Activated T-cell treated with anti-CD3 and anti-CD28 coated beads, Interleukin-2, amount 50 U/mL, for 48 hours (primary cell): ENCODE data around the gene MYLK4.

ENCODE experiments used
- DNase-seq, 2 experiments: peaks; one replicate each; pipeline ENCODE4 v3.0.0-alpha.2; 2020

The MYLK4 gene

GRCh38 chr6:2775003-2775402, 24.3 kb upstream of the MYLK4 start:
- DNase-seq: no peak

DNA sequence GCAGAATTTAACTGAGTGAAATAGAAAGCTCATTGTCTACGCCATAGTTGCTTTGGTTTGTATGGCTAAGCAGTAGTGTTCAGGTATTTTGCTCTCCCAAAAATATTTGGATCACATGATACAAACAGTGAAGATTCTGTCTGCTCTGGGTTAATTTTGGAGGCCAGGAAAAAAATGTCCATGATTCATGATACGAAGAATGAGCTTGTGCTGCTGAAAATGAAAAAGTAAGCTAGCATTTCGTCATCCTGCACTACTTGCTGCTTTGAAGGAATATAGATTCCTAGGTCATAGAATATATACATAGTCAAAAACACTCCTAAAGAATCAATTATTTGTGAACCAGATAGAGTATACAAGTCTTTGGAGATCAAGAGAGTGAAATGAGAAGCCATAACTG, 22.7 kb upstream of the MYLK4 start:
- no peak for DNase-seq

DNA sequence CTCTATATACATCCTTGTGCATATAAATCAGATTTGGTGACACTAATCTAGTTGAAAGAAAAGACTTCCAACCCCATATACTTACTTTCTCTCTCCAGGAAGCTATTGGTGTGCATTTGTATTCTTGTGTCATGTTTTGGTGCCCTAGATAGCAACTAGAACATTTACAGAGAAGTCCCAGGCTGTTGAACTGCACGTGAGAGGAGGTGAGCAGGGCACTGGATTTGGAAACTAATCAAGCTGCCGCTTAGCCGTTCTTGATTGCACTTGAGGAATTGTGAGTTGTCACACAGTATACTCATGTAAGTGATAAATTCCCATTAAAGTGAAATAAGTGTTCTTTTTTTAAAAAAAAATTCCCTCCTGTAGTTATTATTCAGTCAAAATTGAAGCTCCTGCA, 22.1 kb upstream of the MYLK4 start:
- no peak for DNase-seq

DNA sequence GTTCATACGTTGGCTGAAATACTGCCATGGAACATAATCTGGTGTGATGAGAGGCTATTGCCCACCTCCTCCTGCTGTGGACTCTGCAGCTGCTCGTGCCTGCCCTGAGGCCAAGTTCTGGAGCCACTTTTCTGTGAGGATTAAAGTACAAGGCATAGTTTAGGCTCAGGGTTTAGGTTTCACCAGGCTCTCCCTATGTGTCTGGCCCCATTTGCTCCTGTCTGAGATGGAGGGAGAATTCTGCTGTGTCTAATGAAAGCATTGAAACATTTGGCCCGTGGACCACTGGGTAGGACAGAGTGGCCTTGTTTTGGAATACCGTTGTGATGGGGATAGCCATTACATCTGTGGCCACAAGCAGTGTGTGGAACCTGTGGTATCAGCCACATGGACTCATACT, 20.4 kb upstream of the MYLK4 start:
- no peak for DNase-seq

DNA sequence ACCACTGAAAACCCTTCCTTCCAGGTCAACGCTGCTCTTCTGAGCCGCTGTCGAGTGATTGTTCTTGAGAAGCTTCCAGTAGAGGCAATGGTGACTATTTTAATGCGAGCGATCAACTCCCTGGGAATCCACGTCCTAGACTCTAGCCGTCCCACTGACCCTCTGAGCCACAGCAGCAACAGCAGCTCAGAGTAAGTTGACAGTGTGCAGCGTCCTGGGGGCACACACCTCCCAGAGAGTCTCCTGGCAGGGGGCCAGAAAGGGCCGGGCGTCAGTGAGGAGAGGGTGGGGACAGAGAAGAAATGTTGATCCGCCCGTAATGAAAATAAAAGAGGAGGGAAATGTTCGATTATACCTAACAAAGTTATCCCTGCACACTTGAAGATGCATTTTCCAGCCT, 19.4 kb upstream of the MYLK4 start:
- no peak for DNase-seq

- DNase-seq: no peak
Observed at GRCh38 chr6:2768696-2769095, 18.0 kb upstream of the MYLK4 start.

- no peak for DNase-seq
Observed at GRCh38 chr6:2767657-2768524, 17.2 kb upstream of the MYLK4 start.

DNA sequence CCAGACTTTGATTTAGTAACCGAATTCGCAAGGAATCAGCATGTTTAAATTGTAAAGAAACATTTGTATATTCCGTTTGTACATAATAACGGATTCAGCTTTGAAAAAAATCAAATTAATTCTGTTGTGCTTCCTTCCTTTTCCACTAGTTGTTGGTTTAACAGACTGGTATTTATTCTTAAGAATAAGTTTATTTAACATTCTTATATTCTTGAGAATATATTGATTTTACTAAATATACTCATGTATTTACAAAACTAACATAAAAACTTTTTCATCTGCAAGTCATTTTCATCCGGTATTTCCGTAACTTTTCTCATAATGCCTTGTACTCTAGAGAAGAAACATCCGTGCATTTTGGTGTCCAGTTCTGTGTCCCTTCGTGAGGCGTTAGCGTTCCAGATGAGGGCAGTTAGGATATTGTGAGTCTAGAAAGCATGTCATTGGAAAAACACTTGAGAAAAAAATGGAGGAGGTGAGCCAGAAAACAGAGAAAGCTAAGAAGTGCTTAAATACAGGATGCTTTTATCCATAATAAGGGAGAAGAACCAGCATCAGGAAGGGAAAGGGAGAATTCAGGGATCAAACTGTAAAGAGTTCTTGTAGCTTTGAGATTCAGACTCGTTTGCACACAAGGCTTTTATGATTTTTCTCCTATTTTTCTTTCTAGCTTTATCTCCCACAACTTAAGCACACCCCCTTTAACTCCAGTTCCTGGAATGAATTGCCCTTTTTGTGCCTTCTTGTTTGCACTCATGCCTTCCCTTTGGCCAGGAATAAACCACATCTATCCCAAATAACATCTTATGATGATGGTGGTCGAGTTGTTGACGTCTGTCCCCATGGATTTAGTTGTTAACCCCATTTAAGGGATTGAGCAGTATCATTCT, 16.3 kb upstream of the MYLK4 start:
- DNase-seq: no peak

DNA sequence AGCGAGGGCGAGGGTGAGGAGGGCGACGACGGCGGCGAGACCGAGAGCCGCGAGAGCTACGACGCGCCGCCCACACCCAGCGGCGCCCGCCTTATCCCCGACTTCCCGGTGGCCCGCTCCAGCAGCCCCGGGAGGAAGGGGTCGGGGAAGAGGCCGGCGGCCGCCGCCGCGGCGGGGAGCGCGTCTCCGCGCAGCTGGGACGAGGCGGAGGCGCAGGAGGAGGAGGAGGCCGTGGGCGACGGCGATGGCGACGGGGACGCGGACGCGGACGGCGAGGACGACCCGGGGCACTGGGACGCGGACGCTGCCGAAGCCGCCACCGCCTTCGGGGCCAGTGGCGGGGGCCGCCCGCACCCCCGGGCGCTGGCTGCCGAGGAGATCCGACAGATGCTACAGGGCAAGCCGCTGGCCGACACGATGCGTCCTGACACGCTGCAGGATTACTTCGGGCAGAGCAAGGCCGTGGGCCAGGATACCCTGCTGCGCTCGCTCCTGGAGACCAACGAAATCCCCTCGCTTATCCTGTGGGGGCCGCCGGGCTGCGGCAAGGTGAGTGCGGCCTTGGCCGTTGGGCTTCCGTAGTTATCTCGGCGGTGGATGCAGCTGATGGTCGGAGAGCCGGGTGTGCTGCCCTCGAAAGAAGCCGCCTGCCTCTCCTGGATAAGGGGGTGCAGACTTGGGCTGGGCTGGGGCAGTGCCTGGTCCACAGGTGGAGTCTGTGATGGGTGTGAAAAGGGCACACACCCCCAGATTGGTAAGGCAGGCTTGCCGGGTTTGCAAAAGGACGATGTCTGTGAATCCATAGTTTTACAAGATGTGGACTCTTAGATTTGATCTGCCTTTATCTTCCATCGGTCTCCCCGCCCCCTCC, 15.4 kb upstream of the MYLK4 start:
- DNase-seq: peak; percentile 51 to 65

DNA sequence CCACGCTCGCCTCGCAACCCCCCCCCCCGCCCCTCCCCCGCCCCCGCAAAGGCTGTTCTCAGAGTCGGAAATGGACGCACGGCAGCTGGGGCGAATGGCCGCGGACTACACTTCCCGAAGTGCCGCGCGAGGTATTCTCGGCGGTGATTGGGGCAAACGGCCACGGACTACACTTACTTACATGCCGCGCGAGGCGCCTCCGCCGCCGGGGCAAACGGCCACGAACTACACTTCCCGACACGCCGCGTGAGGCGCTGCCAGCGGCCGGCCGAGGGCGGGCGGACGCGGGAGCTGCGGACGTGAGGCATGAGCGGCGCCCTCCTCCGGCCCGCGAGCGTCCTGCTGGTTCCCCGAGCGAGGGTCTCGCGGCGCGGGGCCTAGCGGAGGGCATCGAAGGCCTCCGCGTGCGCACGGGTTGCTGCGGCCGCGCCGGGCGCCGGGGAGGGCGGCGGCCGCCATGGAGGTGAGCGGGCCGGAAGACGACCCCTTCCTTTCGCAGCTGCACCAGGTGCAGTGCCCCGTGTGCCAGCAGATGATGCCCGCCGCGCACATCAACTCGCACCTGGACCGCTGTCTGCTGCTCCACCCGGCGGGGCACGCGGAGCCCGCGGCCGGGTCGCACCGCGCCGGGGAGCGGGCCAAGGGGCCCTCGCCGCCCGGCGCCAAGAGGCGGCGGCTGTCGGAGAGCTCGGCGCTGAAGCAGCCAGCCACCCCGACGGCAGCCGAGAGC, 14.6 kb upstream of the MYLK4 start, which contains the start of gene WRNIP1:
WRNIP1 (plus strand) TSS at position 228 of the 730 bp plus-strand sequence; CDS start at position 458, 230 bp downstream.
- peak; percentile 96 to 98 for DNase-seq

DNA sequence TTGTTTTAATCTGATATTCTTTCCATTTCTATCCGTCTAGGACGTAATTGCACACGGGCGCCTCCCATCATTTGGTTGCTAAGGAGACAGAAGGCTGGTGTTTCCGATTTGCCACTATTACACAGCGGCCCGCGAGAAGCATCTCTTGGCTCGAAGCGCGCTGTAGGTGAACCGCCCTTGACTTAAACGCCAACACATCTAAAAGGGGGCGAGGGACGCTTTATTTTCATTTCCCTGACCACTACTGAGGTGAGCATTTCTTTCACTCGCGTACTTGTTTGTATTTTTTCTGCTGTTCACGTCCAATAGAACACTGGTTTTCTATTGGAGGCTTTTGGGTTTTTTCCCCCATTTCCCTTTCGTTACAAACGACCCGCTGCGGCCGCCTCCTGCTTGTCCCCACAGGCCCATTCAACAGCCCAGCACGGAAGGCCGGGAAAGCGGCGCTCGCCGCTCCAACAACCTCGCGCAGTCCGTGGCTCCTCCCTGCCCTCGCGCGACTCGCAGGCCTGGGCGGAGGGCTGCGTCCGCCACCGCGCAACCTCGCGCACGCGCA, 14.0 kb upstream of the MYLK4 start:
- peak; percentile 66 to 68 for DNase-seq

DNA sequence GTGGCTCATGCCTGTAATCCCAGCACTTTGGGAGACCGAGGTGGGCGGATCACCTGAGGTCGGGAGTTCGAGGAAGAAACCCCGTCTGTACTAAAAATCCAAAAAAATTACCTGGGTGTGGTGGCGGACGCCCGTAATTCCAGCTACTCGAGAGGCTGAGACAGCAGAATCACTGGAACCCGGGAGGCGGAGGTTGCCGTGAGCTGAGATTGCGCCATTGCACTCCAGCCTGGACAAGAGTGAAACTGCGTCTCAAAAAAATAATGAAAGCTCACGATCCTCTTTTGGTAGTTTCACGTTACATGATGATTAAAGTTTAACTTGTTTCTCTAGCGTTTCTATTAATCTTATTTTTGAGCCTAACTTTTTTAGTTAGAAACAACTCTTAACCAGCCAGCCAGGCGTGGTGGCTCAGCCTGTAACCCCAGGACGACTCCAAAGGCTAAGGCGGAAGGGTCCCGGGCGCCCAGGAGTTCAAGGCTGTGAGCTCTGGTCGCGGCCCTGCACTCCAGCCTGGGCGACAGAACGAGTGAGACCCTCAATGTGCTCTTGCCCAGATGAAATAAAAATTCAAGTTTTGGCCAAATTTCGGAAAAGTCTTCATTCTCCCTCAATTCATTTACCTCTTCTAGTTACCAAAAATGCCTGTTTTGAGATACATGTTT, 13.3 kb upstream of the MYLK4 start:
- no peak for DNase-seq

GRCh38 chr6:2763345-2763841, 12.7 kb upstream of the MYLK4 start:
- no peak for DNase-seq

- peak; percentile 36 to 40 for DNase-seq
Observed at GRCh38 chr6:2762868-2763267, 12.1 kb upstream of the MYLK4 start.

DNA sequence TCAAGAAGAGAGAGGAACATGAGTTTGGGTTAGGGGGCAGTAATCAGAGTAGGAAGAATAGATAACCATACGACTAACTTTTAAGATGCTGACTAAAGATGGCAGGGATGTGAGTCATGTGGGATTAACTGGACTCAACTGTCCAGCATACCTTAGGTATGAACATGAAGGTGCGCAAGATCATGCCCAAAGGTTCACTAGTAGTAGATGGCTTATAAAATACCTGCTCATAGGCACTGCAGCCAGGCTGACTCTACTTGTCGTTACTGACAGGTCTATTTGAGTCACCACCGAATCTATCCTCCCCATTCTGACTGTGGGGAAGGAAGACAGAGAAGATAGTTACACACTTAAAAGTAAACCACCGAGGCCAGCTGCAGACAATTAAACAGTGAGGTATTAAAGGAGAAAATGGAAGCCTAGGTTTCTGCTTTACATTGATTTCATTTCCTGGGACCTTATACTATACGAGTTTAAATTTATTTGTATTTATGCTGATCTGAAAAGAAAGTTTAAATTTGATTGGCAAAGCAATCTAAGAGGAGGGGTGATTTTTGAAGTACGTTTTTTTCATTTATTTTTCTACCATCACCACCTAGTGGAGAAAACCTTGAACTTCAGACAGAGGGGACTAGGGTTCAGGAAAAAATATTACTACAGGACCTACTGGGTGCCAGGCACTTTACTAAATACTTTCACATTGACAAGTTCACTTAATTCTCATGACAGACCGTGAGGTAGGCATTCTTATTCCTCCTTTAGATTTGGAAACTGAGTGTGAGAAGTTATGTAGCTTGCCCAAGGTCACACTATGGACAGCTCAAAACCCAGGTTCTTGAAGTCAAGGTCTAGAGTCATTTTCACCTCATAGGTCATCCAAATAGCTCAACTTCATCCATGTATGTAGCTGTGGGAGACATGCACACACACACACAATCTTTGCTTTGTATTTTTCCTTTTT, 10.4 kb upstream of the MYLK4 start:
- no peak for DNase-seq

DNA sequence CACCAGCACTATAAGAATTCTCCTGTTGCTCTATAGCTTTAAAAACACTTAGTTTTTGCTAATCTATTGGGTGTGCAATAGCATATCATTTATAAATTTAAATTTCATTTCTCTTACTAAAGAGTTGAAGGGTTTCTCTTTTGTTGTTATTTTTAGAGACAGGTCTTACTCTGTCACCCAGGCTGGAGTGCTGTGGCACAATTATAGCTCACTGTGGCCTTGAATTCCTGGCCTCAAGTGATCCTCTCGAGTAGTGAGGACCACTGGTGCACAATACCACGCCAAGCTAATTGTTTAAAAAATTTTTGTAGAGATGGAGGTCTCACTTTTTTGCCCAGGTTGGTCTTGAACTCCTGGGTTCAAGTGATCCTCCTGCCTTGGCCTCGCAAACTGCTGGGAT, 8.3 kb upstream of the MYLK4 start:
- no peak for DNase-seq

DNA sequence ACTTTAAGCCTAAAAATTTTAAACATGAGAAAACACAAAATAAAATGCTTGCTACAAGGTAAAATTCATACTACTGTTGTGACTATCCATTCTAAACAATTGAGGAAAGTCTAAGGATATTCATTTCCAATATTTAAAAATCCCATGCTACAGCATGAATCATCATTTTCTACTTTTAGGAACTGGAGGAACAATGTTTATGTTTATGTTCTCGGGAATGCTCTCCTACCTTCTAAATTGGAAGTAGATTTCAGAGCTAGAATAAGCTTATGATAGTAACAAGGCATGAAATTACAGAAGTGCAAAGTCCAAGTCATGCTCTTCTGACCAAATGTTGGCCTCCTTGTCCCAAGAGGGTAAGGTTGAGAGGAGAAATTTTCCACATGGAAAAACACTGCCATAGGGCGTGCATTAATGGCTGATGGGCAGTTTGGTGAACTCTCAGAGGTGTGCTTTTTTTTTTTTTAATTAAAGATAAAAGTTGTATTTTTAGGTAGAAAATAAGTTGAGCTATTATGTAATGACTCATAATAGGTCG, 6.0 kb upstream of the MYLK4 start:
- DNase-seq: no peak

GRCh38 chr6:2756241-2756640, 5.5 kb upstream of the MYLK4 start:
- DNase-seq: no peak

GRCh38 chr6:2755456-2755855, 4.7 kb upstream of the MYLK4 start:
- no peak for DNase-seq
